ENCODE measurements around the gene TTC16.

- TF ChIP-seq SP1 (CRISPR knock-in tag; conservative IDR thresholded peaks at IDR 0.05) = no peak
- TF ChIP-seq CTCF (IDR thresholded peaks at IDR 0.05) = no peak
- TF ChIP-seq JUN (CRISPR knock-in tag; IDR thresholded peaks at IDR 0.05) = no peak
- no peak for TF ChIP-seq FOXK1 (CRISPR knock-in tag; IDR thresholded peaks at IDR 0.05)
- no peak for TF ChIP-seq IRF2 (CRISPR knock-in tag; IDR thresholded peaks at IDR 0.05; ENCODE audit: borderline replicate concordance, low read depth)
- no peak; the same call in 1 of the 2 replicates for TF ChIP-seq ESRRA (CRISPR knock-in tag; IDR thresholded peaks at IDR 0.05; ENCODE audit: borderline replicate concordance)
- TF ChIP-seq ATF3 (CRISPR knock-in tag; conservative IDR thresholded peaks at IDR 0.05) = no peak
- no peak for TF ChIP-seq E2F4 (CRISPR knock-in tag; IDR thresholded peaks at IDR 0.05; ENCODE audit: borderline replicate concordance, low read depth)
- no peak for TF ChIP-seq FOXP1 (CRISPR knock-in tag; IDR thresholded peaks at IDR 0.05; ENCODE audit: borderline replicate concordance)
These were observed 869 bp upstream of the TTC16 start for GRCh38 chr9:127714951-127715469.
